DOHH2 (cell line): Measurements from ENCODE around the gene MOV10.

Experiments used
- EZH2phosphoT487 ChIP-seq: fragments of 200-600 bp; sonication (generic); IDR thresholded peaks from 2 replicates; pipeline ENCODE4 v1.6.1; 2017; ENCODE audit warnings: borderline replicate concordance, mild to moderate bottlenecking, antibody characterized with exemption, low read length, moderate library complexity, mixed read lengths
- TF ChIP-seq, protein P1 (sequence below): fragments of 200-600 bp; sonication (generic); IDR thresholded peaks from one replicate; pipeline ENCODE4 v1.5.1; 2014; ENCODE audit warnings: antibody characterized with exemption, mild to moderate bottlenecking, low read depth, low read length; ENCODE audit not compliant: poor library complexity, severe bottlenecking

DNA sequence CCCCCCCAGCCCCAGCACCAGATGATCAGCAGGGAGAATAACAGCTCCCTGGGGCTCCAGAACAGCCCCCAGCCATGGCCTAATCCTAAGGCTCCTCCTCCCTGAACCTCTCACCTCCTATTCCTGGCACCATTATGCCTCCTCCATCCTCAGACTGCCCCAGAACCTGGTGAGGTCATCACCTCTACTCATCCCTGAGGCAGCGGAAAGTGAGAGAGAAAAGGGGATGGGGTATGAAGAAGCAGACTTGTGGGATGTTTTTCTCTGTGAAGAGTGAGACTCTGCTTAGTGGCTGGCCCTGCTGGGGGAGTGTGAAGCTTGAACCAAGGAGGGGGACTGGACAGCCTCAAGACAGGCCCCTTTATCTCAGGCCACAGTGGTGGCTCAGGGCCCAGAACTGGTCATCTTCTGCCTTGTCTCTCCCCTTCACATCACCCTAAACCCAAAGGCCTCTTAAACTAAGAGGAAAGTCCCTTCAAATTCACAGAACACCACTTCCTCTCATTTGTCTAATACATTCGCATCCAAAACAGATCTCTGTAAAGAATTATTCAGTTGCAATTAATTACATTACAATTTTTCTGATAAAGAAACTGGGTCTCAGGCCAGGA is 42.9 kb downstream of the MOV10 start:
- TF ChIP-seq, protein P1, sequence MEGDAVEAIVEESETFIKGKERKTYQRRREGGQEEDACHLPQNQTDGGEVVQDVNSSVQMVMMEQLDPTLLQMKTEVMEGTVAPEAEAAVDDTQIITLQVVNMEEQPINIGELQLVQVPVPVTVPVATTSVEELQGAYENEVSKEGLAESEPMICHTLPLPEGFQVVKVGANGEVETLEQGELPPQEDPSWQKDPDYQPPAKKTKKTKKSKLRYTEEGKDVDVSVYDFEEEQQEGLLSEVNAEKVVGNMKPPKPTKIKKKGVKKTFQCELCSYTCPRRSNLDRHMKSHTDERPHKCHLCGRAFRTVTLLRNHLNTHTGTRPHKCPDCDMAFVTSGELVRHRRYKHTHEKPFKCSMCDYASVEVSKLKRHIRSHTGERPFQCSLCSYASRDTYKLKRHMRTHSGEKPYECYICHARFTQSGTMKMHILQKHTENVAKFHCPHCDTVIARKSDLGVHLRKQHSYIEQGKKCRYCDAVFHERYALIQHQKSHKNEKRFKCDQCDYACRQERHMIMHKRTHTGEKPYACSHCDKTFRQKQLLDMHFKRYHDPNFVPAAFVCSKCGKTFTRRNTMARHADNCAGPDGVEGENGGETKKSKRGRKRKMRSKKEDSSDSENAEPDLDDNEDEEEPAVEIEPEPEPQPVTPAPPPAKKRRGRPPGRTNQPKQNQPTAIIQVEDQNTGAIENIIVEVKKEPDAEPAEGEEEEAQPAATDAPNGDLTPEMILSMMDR, result no peak
- no peak for TF ChIP-seq EZH2phosphoT487
